CD4-positive, alpha-beta T cell treated with Interleukin-6 for 4 hours (primary cell): ENCODE results near the gene EEF1A2.

ENCODE experiments used
- DNase-seq: peaks from one replicate; pipeline ENCODE4 v3.0.0-alpha.2; 2020; ENCODE audit warnings: mixed read lengths

Gene EEF1A2

DNA sequence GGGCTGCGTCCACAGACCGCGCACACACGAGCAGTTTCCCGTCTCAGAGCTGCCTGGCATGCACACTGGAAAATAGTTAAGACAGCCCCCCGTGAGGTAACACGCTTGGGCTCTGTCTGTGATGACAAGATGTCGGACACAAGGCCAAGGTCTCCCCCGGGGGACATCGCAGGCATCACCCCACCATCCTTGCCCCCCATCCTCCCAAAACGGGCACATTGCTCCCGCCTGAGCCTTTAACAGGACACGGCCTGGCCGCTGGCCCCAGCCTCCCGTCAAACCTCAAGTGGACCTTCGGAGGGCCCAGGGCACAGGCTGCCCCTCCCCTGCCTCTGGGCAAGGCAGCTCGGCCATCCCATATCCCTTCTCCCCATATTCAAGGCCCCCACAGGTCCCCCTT, 32.0 kb downstream of the EEF1A2 start:
- DNase-seq: no peak

DNA sequence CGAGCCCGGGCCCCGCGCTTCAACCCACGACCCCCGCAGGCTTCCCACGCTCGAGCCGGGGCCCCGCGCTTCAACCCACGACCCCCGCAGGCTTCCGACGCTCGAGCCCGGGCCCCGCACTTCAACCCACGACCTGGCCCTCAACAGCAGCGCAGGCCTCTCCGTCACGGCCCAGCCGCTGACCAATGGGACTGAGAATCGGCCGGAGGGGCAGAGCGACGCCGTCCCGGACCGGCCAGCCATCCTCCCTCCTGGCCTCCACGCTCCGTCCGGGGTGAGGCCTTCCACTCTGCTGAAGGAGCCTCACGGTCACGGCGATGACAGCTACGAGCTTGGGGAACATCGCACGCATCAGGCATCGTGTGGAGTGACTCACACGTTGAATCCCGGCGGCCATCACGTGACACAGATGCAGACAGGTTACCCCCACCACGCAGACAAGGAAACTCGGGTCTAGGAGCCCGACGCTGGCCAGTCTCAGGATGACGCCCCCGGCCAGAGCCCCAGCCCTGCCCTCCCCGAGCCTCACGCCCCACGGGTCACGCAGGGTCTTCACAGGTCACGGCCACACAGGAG, 32.5 kb downstream of the EEF1A2 start:
- no peak for DNase-seq

DNA sequence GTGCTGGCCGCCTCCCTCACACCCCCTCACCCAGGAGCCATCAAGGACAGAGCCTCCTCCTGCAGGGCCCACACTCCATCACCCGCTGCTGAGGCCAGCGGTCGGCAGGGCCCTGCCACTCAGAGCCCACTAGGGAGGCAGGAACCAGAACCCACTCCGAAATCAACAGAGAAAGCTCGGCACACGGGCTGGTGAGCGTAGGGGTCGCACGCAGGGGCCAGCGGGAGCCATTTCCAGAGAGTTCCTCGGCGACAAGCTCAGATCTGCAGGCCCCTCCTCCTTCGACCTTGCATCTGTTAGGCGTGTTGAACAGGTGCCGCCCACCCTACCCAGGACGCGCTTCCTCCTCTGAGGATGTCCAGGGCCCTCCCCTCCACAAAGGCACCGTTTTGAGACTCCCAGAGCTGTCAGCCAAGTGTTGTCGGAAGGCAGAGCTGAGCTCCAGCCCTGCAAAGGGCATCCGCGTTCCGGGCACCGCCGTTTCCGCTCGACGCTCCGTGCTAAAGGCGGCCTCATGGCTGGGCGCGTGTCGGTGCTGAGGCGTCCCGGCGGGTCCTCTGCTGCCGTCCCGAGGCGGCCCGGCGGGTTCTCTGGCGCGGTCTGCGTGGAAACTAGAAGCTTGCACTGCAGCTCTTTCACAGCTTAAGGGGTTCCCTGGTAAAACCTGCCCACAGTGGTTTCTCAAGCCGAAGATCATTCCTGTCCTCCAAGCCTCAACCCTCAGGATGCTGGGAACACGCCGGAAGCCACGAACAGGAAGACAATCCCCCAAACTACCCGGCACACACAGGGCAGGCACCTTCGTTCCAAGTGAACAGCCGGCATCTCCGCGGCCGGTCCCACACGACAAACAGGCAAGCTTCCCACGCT, 33.3 kb downstream of the EEF1A2 start:
- DNase-seq: no peak

DNA sequence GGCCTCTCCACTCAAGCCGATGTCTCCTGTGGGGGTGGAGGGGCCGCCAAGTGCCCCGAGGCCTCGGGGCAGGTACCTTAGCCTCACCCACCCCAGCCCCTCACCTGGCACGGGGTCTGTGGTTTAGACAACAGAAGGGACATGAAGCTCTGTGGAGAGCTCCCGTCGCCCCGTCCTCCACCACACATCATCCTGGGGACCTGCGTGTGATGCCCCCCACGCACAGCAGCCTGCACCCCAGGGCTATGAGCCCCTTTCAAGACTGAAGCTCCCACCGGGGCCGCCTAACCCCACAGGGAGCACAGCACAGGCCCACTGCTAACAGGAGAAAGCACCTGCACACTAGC, 34.6 kb downstream of the EEF1A2 start:
- no peak for DNase-seq

DNA sequence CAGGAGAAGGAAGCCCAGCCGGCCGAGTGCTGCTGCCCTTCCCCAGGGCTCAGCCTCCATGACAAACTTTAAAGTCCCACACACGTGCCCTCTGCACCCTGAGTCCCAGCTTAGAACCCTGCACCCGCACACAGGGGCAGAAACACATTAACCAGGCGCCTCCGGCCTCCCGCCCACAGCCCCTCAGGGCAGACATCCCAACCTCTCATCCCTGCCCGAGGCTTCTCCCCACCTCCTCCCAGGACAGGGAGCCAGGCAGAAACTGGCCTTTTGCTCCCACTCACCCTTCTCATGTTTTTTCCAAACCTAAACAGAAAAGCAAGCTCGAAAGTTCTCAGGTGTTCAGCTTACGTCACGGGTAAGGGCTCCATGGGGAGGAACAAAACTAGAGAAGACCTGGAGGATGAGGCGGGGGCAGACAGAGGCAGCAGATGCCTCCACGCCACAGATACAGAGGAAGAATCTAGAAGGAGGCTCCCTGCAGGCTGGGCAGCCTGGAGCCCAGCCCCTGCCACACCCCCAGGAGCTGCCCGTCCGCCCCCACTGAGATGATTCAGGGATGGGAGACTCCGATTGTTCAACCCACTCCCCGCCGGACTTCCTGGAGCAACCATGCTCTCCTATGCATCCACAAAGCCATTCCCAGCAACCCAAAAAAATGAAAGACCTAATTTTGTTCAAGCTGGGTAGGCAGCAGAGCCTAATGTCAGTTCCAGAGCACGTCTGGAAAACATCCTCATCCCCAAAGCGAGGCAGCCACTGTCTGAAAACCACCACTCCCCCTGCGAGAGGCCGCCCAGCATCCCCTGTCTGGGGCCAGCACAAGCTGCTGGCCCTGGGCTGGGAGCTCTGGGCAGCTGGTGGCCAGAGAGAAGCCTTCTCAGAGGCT, 35.2 kb downstream of the EEF1A2 start:
- DNase-seq: no peak

DNA sequence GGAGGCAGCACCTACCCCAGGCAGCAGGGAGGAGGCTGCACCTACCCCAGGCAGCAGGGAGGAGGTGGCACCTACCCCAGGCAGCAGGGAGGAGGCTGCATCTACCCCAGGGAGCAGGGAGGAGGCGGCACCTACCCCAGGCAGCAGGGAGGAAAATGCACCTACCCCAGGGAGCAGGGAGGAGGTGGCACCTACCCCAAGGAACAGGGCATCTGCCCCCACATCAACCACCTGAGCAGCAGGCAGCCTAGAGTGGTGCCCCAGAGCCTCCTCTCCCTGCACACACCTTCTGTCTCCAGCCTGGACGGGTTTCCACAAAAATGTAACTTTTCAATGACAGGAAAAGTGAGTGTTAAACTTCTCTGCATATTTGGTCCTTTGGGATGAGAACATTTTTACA, 36.6 kb downstream of the EEF1A2 start:
- DNase-seq: no peak

DNA sequence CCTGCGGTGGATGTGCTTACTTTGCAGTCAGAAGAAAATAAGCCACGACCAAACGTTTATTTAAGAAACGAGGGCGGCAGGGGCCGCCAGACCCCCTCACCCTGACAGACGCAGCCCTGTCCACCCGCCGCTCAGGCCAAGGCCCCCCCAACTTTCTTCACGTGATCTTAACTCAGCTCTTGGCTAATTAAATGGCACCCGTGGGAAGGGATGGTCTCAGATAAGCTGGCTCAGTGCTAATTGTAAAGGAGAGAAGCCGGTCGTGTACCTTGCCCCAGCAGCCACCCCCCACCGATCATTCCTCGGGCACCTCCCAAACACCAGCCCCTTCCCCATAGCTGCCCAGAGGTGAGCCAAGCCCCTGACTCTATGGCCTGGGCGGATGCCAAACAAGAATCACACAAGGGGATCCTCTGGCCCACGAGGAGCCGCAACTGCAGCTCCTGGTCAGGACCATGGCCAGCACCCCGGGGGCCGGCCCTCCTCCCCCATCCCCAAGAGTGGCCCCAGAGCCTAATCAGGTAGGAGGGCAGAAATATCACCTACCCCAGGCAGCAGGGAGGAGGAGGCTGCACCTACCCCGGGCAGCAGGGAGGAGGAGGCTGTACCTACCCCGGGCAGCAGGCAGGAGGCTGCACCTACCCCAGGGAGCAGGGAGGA, 37.6 kb downstream of the EEF1A2 start:
- no peak for DNase-seq

DNA sequence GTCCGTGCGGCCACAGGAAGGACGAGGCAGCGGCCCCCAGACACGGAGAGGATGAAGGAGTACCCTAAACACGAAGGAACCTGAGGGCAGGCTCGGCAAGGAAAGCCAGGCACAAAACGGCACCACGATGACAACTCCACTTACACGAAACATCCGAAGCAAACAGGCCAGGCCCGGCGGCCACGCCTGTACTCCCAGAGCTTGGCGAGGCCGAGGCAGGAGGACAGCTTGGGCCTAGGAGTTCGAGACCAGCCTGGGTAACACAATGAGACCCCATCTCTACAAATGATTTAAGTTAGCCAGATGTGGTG, 39.9 kb downstream of the EEF1A2 start:
- DNase-seq: no peak

DNA sequence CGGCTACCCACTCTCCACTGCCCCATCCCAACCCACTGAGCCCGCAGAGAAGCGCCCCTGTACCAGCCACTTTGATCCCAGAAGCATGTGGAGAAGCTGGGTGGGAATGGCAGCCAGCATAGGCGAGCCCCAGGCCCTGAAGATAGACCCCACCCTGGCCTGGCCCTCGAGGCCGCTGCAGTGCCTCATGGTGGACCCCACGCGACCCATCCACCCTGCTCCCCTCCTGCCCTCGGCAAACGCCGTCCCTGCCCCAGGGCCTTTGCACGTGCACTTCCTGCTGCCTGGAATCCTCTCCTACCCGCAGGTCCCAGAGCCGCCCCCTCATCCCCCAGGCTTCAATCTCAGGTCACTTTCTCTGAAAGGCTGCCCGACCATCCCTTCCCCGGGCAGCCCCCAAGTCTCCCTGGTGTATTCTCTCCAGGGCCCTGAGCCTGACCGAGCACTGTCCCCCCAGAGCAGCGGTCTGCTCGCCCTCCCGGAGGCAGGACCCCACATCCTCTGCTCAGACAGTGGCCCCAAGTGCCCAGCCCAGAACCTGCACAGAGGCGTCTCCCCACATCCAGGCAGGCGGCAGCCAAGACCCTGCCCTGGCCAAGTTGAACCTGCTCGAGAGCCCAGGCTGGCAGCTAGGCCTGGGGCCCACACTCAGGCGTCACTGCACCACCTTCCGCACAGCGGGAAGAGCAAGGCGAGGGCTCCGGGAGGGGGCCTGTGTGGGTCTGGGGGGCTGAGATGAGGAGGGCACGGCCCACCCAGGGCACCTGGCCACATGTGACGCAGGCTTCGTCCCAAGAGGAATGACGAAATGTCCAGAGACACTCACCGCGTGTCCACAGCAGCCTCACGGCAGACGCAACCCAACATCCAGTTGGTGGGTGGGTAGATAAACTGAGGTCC, 40.5 kb downstream of the EEF1A2 start:
- DNase-seq: no peak

DNA sequence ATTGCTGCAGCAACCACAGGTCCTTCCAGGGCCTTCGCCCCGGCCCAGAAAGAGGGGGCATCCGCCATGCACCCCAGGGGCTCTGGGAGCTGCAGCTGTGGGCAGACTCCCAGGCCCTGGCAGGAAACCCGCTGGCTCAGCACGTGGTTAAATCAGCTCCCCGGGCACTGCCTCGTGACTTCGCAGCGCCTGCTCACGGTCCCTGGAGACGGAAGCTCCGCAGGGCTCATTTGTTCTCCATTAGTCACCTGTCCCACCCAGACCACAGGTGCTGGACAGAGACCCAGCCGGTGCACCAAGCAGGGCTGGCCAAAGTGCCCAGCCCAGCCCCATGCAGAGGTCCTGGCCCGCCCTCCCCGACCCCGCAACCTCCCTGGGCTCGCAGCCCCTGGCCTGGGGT, 41.1 kb downstream of the EEF1A2 start:
- DNase-seq: no peak

DNA sequence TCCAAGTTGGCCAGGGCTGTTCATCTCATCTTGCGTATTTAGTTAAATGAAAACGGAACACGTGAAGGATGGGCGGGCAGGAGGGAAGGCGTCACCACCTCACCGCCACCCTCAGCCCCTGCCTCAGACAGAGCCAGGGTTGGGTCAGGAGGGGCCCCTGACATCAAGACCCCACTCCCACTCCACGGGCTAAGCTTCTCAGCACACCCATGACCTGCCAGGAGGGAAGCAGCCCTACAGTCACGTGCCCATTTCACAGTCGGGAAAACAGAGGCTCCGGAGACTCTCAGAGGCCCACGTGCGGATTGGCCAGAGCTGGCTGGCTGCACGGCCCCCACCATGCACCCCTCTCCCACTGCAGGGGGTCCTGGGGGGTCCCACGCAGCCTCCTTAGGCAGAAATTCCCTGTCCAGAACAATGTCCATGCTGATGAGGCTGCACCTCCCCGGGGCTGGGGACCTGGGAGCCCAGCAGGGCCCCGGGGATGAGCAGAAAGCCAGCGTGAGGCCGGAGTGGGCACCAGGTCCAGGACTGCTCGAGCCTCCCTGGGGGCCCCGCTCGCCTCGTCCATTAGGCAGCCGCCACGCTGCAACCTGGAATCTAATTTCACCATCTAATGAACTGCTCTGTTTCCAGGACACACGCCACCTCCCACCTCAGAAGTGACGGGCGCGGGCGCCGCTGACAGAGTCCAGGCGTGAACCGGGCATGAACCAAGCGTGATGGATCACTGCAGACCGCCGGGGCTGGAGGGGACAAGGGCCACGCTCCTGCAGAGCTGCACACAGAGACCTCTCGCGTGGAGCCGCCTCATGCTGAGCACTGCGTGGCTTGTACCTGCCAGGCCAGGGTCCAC, 42.2 kb downstream of the EEF1A2 start:
- no peak for DNase-seq

DNA sequence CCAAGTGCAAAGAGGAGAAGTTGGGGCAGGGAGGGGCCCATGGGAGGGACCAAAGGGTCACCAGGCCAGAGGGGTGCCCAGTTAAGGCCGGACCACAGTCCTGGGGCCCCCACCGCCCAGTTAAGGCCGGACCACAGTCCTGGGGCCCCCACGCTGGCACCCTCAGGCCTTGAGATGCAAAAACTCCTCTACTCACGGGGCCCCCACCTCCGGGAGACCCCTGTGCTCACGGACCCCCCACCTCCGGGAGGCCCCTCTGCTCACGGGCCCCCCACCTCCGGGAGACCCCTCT, 43.4 kb downstream of the EEF1A2 start:
- DNase-seq: no peak

DNA sequence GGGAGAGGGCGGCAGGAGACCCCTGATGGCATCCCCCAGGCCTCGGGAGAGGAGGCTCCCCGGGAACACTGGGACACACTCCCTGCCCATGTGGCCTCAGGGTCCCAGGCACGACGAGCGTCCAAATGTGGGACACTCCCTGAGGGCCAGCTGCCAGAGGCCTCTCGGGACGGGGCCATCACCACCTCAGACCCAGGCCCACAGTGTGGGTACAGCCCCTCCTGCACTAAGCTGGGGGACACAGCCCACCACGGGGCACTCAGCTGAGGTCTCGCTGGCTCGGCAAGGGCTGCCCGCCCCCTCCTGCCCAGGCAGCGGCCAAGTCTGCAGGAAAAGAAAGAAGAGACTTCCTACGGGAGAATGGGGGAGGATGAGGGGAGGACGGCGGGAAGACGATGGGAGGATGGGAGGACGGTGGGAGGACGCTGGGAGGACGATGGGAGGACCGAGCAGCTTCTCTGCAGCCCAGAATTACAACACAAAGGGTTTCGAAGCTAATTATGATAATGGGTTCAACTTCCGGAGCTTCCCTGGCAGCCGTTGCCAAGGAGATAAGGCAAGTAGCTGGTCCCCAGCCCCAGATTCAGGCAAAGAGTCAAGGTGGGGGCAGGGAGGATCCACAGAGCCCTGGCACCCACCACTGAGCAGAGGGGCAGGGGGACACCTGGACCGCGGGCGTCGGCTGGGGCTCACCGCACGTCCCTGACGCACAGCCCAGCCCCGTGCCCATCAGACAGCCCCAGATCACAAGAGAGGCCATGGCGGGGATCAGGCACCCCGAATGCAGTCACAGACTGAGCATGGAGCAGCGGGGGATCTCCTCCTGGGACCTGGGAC, 43.9 kb downstream of the EEF1A2 start:
- DNase-seq: no peak

DNA sequence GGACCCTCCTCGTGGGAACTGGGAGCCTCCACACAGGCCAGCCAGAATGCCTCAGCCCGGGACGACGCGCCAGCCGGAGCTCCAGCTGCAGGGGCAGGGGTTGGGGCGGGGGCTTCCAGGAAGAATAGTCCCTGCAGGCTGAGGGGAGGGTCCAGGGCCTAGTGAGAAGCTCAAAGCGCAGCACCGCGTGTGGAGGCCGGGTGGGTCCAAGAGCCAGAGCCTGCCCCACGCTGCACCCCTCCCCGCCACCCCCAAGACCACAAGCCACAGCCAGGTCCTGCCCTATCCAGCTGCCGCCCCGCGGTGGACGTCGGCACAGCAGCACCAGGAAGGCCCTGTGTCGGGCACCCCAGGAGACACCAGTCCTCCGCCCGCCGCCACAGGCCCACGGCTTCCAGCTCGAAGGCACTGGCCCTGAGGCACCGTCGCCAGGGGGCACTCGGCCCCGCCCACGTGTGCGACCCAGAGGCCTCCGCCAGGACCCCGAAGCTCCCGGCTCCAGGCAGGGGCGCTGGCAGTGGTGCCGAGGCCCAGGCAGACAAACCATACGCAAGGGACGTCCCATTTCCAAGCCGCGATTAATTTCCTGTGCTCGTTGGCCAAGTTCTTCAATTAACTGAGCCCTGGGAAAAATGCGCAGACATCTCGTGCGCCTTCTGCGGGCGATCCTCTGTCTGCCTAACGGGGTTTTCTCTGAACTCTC, 45.9 kb downstream of the EEF1A2 start:
- DNase-seq: no peak

DNA sequence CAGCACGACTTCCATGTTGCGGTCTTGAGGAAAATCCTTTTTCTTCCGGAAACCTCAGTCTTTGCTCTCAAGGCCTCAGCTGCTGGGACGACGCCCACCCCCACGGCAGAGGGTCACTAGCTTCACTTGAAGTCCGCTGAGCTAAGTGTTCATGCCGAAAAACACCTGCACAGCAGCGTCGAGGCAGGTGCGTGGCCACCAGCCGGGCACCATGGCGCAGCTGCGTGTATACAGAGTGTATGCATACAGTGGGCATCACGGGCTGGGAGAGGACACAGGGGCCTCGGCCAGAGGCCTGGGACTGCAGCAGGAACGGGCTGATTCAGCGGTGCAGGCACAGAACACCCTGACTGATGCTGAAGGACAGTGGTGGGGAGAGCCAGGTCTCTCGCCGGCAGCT, 46.5 kb downstream of the EEF1A2 start:
- no peak for DNase-seq

DNA sequence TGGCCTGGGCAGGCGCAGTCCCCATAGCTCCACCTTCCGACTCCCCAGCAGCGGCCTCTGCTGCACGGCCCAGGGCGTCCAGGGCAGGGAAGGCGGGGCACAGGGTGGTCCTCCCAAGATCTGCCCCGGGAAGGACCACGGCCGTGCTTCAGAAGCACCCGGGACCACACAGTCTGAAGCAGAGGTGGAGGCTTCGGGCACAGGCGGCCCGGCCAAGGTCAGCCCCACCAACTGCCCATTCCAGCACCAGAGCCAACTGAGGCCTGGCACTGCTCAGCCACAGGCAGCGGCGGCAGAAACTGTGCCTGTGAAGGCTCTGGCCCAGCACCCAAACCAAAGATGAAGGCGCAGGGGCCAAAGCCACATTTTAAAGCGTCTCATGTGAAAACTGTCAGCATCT, 47.1 kb downstream of the EEF1A2 start:
- no peak for DNase-seq

DNA sequence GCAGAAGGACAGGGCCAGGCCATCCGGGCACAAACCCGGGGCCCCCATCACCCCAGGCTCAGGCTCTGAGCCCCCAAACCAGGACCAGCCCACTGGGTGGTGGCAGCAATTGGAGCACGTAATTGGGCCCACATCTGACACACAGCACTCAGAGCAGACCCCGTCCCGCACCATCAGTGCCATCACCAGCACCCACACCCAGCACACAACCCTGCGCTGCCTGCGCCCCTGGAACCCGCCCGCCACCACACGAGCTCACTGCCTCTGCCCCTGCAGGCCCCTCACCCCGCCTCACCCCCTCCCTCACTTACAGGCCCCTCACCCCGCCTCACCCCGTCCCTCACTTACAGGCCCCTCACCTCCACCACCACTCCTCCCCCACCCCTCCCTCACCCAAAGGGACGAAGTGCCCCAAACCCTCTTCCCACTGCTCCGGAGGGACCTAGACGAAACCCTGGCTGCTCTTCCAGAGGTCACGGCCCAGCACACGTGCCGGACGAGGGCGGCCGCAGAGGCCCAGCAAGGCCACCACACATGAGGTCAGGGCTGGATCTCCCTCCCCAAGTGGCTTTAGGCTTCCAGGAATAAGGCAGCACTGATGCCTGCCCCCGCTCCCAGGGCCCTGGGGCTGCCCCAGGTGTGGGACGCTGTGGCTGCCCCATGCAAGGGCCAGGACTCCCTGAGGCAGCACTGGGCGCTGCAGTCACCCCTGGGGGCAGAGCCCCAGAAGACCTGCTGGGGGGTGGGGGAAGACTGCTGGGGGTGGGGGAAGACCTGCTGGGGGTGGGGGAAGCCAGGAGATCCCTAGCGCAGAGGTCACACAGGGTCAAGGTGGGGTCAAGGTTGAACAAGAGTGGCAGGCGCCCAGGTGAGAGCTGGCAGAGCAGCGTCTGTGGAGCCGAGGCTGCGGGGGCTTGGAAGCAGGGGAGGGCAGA, 48.8 kb downstream of the EEF1A2 start:
- no peak for DNase-seq

DNA sequence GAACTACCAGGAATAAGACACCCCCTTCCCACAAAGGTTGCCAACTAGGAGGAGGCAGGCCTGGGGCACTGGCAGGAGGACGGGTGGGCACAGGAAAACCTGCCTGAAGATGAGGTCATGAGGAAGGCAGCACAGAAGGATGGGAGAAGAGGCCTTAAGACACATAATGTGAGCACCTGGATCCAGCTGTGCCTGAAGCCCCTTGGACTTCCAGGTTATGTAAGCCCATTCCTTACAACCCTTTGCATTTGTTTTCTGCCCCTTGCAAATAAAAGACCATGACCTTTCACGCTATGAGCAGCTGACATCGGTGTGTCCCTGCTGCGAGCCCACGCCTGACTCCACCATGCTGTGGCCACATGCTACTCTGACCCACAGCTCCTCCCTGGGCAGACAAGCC, 49.9 kb downstream of the EEF1A2 start:
- no peak for DNase-seq

DNA sequence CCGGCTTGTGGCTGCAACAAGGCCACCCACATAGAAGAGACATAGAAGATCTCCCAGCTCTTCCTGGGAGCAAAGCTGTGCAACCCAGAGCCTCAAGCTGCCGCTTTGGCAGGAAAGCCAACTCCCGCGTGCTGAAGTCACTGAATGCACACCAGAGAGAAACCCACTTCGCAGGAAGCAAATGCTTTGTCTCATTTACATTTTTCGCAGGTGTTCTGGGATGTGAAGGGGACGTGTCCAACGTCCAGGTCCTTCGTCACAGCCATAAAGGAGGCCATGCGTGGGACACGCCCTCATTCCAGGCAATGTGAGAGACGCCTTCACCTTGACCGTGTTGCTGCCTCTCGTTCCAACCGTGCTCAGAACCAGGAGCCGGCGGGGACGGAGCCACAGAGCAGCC, 50.9 kb downstream of the EEF1A2 start:
- no peak for DNase-seq
